Breast epithelium (tissue), 3 donors: ENCODE data around the gene LEAP2.

Experiments used
- POLR2A ChIP-seq: fragments of 450-650 bp; IDR thresholded peaks from one replicate; pipeline ENCODE4 v1.6.1; 2016; ENCODE audit warnings: antibody characterized with exemption, mild to moderate bottlenecking, moderate library complexity
- TF ChIP-seq, protein P1 (sequence below), 3 donors: fragments of 450-650 bp; IDR thresholded peaks; one replicate each; pipeline ENCODE4 v1.5.1; 2016 to 2017; ENCODE audit warnings: antibody characterized with exemption in 3 of 3, mild to moderate bottlenecking in 3 of 3, moderate library complexity in 3 of 3

DNA sequence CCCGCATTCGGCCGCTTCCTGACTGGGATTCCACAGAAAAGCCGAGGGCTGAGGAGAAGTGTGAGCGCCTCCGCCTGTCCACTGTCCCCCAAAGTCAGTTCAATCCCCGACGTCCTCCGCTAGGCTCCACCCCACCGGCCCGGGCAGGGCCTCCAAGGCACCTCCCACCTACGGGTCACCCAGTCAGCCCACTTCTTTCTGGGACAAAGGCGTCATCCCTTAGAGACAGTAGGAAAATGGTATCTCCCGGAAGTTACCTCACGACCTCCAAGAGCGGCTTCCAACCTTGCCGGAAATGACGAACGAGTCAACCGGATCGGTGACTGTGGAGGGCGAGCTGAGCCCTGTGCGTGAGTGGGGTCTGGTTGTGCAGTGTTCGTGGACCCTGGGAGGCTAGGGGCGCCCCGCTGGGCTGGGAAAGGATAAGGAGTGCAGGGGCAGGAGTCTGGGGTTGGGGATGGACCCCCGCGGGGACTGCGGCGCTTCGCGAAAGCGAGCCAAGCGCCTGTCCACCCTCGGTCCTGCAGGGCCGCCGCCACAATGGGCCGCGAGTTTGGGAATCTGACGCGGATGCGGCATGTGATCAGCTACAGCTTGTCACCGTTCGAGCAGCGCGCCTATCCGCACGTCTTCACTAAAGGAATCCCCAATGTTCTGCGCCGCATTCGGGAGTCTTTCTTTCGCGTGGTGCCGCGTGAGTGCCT, 7.0 kb upstream of the LEAP2 start, which contains the start of the genes GDF9 and UQCRQ:
- TF ChIP-seq, protein P1, sequence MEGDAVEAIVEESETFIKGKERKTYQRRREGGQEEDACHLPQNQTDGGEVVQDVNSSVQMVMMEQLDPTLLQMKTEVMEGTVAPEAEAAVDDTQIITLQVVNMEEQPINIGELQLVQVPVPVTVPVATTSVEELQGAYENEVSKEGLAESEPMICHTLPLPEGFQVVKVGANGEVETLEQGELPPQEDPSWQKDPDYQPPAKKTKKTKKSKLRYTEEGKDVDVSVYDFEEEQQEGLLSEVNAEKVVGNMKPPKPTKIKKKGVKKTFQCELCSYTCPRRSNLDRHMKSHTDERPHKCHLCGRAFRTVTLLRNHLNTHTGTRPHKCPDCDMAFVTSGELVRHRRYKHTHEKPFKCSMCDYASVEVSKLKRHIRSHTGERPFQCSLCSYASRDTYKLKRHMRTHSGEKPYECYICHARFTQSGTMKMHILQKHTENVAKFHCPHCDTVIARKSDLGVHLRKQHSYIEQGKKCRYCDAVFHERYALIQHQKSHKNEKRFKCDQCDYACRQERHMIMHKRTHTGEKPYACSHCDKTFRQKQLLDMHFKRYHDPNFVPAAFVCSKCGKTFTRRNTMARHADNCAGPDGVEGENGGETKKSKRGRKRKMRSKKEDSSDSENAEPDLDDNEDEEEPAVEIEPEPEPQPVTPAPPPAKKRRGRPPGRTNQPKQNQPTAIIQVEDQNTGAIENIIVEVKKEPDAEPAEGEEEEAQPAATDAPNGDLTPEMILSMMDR (IDR thresholded peaks at IDR 0.05) = no peak
- TF ChIP-seq POLR2A = peak; percentile 74
